GM12878 (cell line): ENCODE measurements around the gene POMZP3. TPM values are rescaled to one million over a fixed set of nuclear protein-coding genes. Genes with fewer than 3 reads are reported as not detected.
"Not testable (repeated sequence)": the region's sequence is repeated elsewhere in the genome, so short reads cannot be mapped to it uniquely, and the experiment has no call there.

ENCODE experiments used
- ATAC-seq: fragments of 200-7000 bp; cut with Tn5 transposase; 3 replicates; pipeline ENCODE4 v1.9.1; 2020; ENCODE audit warnings: mild to moderate bottlenecking, moderate library complexity
- BruUV-seq: library from RNA; stranded (reverse); fragments of 400-500 nt; replicated peaks from 2 replicates; lab custom pipeline; 2021; lab: Mats Ljungman, UMichigan
- CTCF ChIA-PET: fragments of 300-600 bp; sonication (Branson Sonifier 250); formaldehyde crosslinking; extraction: SDS; loops from one replicate; lab custom pipeline; 2021; ENCODE audit warnings: inconsistent platforms; lab: Yijun Ruan, JAX
- POLR2A ChIA-PET: fragments of 350-600 bp; formaldehyde crosslinking; extraction: SDS; loops from one replicate; lab custom pipeline; 2021; ENCODE audit warnings: inconsistent platforms; lab: Charles Lee
- RAD21 ChIA-PET: fragments of 300-600 bp; sonication (Branson Sonifier 250); formaldehyde crosslinking; loops from one replicate; lab custom pipeline; 2023; ENCODE audit warnings: antibody characterized with exemption; ENCODE audit not compliant: unreplicated experiment; lab: Charles Lee
- SMC1A ChIA-PET: fragments of 300-600 bp; sonication (Branson Sonifier 250); formaldehyde crosslinking; loops from one replicate; lab custom pipeline; 2023; ENCODE audit not compliant: unreplicated experiment, uncharacterized antibody; lab: Charles Lee
- DNase-seq: peaks from one replicate; pipeline ENCODE4 v3.0.0-alpha.2; 2011; ENCODE audit warnings: low read depth, low spot score
- FAIRE-seq: peaks from 3 replicates; lab custom pipeline; 2011; peaks lifted over from hg19 to GRCh38; lab: Jason Lieb, UNC
- H2AFZ ChIP-seq: 2 replicates; pipeline ENCODE4 v1.6.0; 2011; ENCODE audit warnings: low read depth, low read length, control low read depth; ENCODE audit not compliant: control insufficient read depth
- H3K27ac ChIP-seq: 2 replicates; pipeline ENCODE4 v1.5.1; 2011; ENCODE audit warnings: control low read depth; ENCODE audit not compliant: control insufficient read depth, insufficient read depth
- H3K27me3 ChIP-seq, 2 experiments: replicated peaks in 1 of 2; 2 replicates each; pipeline versions ENCODE4 v1.6.0 to v1.6.1; 2011; ENCODE audit warnings: low read length in 1 of 2; ENCODE audit not compliant: control insufficient read depth in 2 of 2, insufficient read depth in 2 of 2
- H3K36me3 ChIP-seq, 2 experiments: 2 replicates each; pipeline ENCODE4 v1.5.1; 2011; ENCODE audit warnings: low read length in 1 of 2; ENCODE audit not compliant: control insufficient read depth in 2 of 2, insufficient read depth in 2 of 2
- H3K4me1 ChIP-seq: 2 replicates; pipeline ENCODE4 v1.6.1; 2011; ENCODE audit warnings: mild to moderate bottlenecking, low read length, moderate library complexity, mixed read lengths; ENCODE audit not compliant: control insufficient read depth, insufficient read depth
- H3K4me2 ChIP-seq: 2 replicates; pipeline ENCODE4 v1.6.0; 2011; ENCODE audit warnings: control low read depth; ENCODE audit not compliant: control insufficient read depth, insufficient read depth
- H3K4me3 ChIP-seq: fragments of 200-600 bp; sonication (generic); 2 replicates; pipeline ENCODE4 v1.5.1; 2016
- H3K79me2 ChIP-seq: 2 replicates; pipeline ENCODE4 v1.6.0; 2011; ENCODE audit warnings: low read length; ENCODE audit not compliant: control insufficient read depth, insufficient read depth
- H3K9ac ChIP-seq: 2 replicates; pipeline ENCODE4 v1.8.0; 2011; ENCODE audit warnings: low read length, control low read depth, mixed read lengths; ENCODE audit not compliant: control insufficient read depth, insufficient read depth
- H3K9me3 ChIP-seq: replicated peaks from 3 replicates; pipeline ENCODE4 v1.5.1; 2011; ENCODE audit warnings: mild to moderate bottlenecking, low read length; ENCODE audit not compliant: control insufficient read depth, insufficient read depth
- H4K20me1 ChIP-seq: 2 replicates; pipeline ENCODE4 v1.6.0; 2011; ENCODE audit not compliant: control insufficient read depth, insufficient read depth
- SMARCA5 ChIP-seq: fragments of 450-650 bp; IDR thresholded peaks from 2 replicates; pipeline ENCODE4 v1.6.1; 2017; ENCODE audit warnings: mild to moderate bottlenecking
- SPI1 ChIP-seq: IDR thresholded peaks from 2 replicates; pipeline ENCODE4 v1.6.1; 2011; ENCODE audit warnings: low read depth, mild to moderate bottlenecking, low read length, moderate library complexity, borderline replicate concordance; ENCODE audit not compliant: insufficient read depth
- WGBS: methylation state at CpG from one replicate; pipeline ENCODE4 v1.1.6; 2016; ENCODE audit warnings: low lambda C conversion rate; ENCODE audit not compliant: insufficient replicate concordance, insufficient coverage; ENCODE audit errors: missing lambda C conversion rate; 5-methylcytosine and 5-hydroxymethylcytosine counted together
- in situ Hi-C: fragments of 300-500 bp; cut with MboI; formaldehyde crosslinking; loops from 9 replicates; pipeline ENCODE4 v1.14.3; 2018; ENCODE audit warnings: mixed read lengths
- intact Hi-C: fragments of 100-400 bp; cut with micrococcal nuclease; formaldehyde crosslinking; loops from one replicate; pipeline ENCODE4 v1.14.2; 2022; ENCODE audit not compliant: unreplicated experiment
- polyA plus RNA-seq, 11 experiments: library from polyadenylated mRNA; depleted of rRNA in 4 of 11; unstranded in 6 of 11; stranded (reverse) in 5 of 11; fragments of >200 nt; fragmentation: Nextera tagmentation in 4 of 11; fragmentation: Illumina TruSeq in 1 of 11; extraction: Ambion mirVana in 4 of 11; extraction: Trizol in 1 of 11; gene quantifications; 1 replicate in 1 of 11; 2 replicates in 10 of 11; pipeline versions ENCODE4 v1.2.1 to v1.2.3, GENCODE V29; 2011 to 2016; ENCODE audit warnings: inconsistent platforms in 2 of 11, missing spikeins in 2 of 11, low read depth in 1 of 11
- total RNA-seq, 4 experiments: library from RNA; depleted of rRNA in 3 of 4; stranded (reverse); fragments of >200 nt in 3 of 4; fragmentation: Illumina TruSeq in 1 of 4; extraction: Trizol in 1 of 4; gene quantifications; 2 replicates each; pipeline versions ENCODE4 v1.2.1 to v1.2.3, GENCODE V29; 2013 to 2021

Gene POMZP3
- total and polyA plus RNA-seq, 10 of the 15 experiments (the other 5 are each of a cell fraction or from before 2014, with no cell fraction given) = 2.4 to 12.6 (median 5.1) TPM

DNA sequence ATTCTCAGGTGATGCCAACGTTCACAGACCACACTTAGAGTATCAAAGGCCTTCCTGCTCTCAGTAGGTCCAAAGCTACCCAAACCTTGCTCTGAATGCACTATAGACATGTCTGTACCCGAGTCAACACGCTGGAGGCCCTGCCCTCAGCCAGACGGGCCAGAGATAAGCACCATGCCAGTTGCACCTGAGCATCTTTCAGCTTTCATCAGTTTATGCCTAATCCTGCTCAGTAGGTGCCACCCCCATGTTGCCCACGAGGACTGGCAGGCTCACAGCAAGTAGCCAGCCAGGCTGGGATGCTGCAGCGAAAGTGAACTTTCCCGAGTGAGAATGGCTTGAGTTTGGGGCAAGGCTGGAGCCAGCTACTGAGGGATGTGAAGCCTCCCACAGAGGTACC is 18.6 kb downstream of the POMZP3 start:
- H3K4me2 ChIP-seq, POLR2A ChIA-PET, H3K4me3 ChIP-seq, H3K9ac ChIP-seq, H3K27me3 ChIP-seq, RAD21 ChIA-PET, DNase-seq, H3K79me2 ChIP-seq, H2AFZ ChIP-seq, ATAC-seq, in situ Hi-C loops, SMC1A ChIA-PET, H4K20me1 ChIP-seq, H3K27ac ChIP-seq, CTCF ChIA-PET, FAIRE-seq, H3K36me3 ChIP-seq, H3K9me3 ChIP-seq: not testable (repeated sequence)
- peaks cover 15% of the 10 kb centered on the region for H3K4me1 ChIP-seq
- WGBS = 97% methylated on average over 6 of the region's 7 CpGs
- intact Hi-C loops = loop anchor here (5.0 kb wide), 1 partner anchor 91 kb away; no protein-coding TSS in a partner anchor
- TSS peak; percentile 20 for BruUV-seq

DNA sequence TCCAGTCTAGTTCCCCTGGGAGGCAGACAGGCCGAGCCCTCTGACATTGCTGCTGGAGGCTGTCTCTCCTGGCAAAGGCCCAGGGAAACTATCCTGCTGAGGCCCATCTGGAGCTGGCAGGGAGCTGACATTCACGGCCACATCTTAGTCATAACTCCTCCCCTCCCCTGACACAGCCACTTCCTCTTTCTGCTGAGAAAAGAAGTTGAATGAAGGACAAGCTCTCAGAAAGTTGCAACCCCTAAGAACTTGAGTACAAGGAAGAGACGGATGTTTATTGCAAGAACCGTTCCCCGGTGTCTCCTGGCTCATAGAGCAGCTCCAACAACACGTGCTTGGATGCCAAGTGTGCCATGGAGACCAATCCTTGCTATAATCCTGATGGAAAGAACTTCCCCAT is 21.1 kb downstream of the POMZP3 start:
- H3K4me3 ChIP-seq, H3K27me3 ChIP-seq, H2AFZ ChIP-seq, H3K36me3 ChIP-seq, H3K9me3 ChIP-seq, H3K27ac ChIP-seq, CTCF ChIA-PET, POLR2A ChIA-PET, in situ Hi-C loops, BruUV-seq, H3K9ac ChIP-seq, RAD21 ChIA-PET, SMC1A ChIA-PET, H4K20me1 ChIP-seq, FAIRE-seq, H3K79me2 ChIP-seq: not testable (repeated sequence)
- ATAC-seq = peak; percentile 90
- TF ChIP-seq SMARCA5 (peak; percentile 35; the same call in 1 of the 2 replicates), SPI1 (peak; percentile 86)
- H3K4me1 ChIP-seq = peaks cover 15% of the 10 kb centered on the region
- intact Hi-C loops = loop anchor here (5.0 kb wide), 1 partner anchor 89 kb away; no protein-coding TSS in a partner anchor
- peak; percentile 40 for DNase-seq
- WGBS = 1% methylated on average over 5 of the region's 6 CpGs
- H3K4me2 ChIP-seq = peak overlapping the region; percentile 38; the same call in 1 of the 2 replicates

DNA sequence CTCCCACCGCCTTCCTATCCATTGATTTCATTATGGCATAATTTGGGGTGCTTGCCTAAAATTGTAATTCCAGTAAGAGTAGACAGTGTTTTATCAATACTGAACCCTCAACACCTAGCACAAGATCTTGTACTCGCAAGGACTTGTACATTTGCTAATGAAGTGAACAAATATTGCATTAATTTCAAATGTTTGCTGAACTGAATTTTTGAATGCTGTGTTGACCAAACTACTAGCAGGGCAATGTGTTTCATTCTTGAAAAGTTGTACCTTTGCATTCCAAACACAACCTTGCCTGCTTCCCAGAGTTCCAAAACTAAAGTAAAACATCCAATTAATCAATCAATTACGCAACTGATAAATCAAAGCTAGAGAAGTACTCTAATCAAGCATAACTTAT is 26.4 kb downstream of the POMZP3 start:
- BruUV-seq, ATAC-seq, H3K4me1 ChIP-seq, CTCF ChIA-PET, H3K4me2 ChIP-seq, H3K27me3 ChIP-seq, H3K9me3 ChIP-seq, H3K36me3 ChIP-seq, H3K79me2 ChIP-seq, POLR2A ChIA-PET, intact Hi-C loops, in situ Hi-C loops, H3K27ac ChIP-seq, SMC1A ChIA-PET, FAIRE-seq, H4K20me1 ChIP-seq, RAD21 ChIA-PET, H2AFZ ChIP-seq, H3K4me3 ChIP-seq, DNase-seq, H3K9ac ChIP-seq: not testable (repeated sequence)
- WGBS = 95% methylated on average over 3 of the region's 3 CpGs

DNA sequence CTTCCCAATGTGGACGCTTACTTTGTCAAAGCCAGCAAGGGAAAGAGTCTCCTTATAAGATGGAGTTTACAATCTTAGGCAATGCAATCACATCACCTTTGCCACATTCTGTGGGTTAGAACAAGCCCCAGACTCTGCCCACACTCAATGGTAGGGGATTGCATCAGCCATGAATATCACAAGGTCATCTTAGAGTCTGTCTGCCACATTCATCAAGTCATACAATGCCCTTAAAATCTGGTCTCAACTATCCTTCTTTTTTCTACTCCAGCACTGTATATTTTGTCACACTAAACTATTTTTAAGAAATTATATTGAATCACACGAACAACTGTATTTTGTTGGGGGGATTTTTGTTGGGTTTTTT is 27.0 kb downstream of the POMZP3 start:
- H3K79me2 ChIP-seq, FAIRE-seq, H3K4me2 ChIP-seq, DNase-seq, H3K27ac ChIP-seq, H3K36me3 ChIP-seq, H4K20me1 ChIP-seq, SMC1A ChIA-PET, H2AFZ ChIP-seq, in situ Hi-C loops, BruUV-seq, intact Hi-C loops, H3K27me3 ChIP-seq, H3K9me3 ChIP-seq, H3K4me3 ChIP-seq, CTCF ChIA-PET, H3K9ac ChIP-seq, RAD21 ChIA-PET, POLR2A ChIA-PET, H3K4me1 ChIP-seq: not testable (repeated sequence)
- 87% methylated on average over 1 of the region's 2 CpGs for WGBS
- peak; percentile 68 for ATAC-seq
